ENCODE measurements around the gene CALD1. TPM values are rescaled to one million over a fixed set of nuclear protein-coding genes. Genes with fewer than 3 reads are reported as not detected.

Gene CALD1
- total and polyA plus RNA-seq, 2 experiments from 2014 or later: 132 to 842 TPM

DNA sequence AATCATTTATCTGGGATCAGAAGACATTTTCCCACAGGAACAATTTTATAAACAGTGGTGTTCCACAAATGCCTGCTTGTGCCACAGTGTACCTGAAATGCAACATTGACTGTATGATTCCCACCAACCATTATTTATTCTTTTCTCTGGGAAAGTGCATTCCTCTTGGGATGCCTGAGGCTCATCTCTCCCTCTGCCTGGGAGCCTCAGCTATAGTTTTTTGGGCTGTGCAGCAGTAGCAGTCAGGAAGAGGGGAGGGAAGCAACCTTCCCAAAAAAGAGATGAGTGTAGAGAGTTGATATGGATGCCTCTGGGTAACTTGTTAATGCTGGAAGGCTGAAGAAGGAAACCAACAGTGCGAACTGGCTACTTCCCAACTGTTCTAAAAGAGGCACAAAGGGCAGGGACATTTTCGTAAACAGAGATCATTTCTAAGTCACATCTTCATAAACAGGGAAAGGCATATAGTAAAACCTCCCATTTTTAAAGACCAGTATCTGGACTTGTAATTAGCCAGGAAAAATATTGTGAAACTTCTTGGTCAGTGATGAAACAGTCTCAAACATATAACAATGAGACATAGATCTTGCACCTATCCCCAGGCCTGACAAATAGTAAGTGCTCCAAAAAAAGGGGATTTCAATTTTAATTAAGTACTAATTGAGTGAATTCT lies 1.4 kb upstream of the CALD1 start:
- Histone ChIP-seq H3K4me1 (ENCODE audit: insufficient read depth) (peaks cover 31% of the 10 kb centered on the region), H3K27me3 (ENCODE audit: insufficient read depth) (no peaks in the 10 kb centered on the region), H4K20me1 (replicated peaks; ENCODE audit: insufficient read depth) (no peaks in the 10 kb centered on the region), H3F3A (replicated peaks; ENCODE audit: low read depth) (no peaks in the 10 kb centered on the region), H3K79me2 (replicated peaks; ENCODE audit: insufficient read depth) (peaks cover 34% of the 10 kb centered on the region), H3K9me2 (ENCODE audit: insufficient read depth) (0 out of 2 replicates have a peak, but pooled peaks cover 4% of the 10 kb centered on the region), H3K4me2 (peak overlapping the region; percentile 52), H3K4me3 (peak overlapping the region; percentile 75; the same call in 1 of the 2 replicates), H2AFZ (no peak overlapping the region), H3K36me3 (ENCODE audit: insufficient read depth) (no peaks in the 10 kb centered on the region), H3K27ac (ENCODE audit: low read depth) (peak overlapping the region; percentile 85)
- TF ChIP-seq ZNF331 (CRISPR knock-in tag; IDR thresholded peaks at IDR 0.05; ENCODE audit: low read depth): no peak
- no peak for TF ChIP-seq NANOG (IDR thresholded peaks at IDR 0.05; ENCODE audit: borderline replicate concordance)
- TF ChIP-seq, protein P1, sequence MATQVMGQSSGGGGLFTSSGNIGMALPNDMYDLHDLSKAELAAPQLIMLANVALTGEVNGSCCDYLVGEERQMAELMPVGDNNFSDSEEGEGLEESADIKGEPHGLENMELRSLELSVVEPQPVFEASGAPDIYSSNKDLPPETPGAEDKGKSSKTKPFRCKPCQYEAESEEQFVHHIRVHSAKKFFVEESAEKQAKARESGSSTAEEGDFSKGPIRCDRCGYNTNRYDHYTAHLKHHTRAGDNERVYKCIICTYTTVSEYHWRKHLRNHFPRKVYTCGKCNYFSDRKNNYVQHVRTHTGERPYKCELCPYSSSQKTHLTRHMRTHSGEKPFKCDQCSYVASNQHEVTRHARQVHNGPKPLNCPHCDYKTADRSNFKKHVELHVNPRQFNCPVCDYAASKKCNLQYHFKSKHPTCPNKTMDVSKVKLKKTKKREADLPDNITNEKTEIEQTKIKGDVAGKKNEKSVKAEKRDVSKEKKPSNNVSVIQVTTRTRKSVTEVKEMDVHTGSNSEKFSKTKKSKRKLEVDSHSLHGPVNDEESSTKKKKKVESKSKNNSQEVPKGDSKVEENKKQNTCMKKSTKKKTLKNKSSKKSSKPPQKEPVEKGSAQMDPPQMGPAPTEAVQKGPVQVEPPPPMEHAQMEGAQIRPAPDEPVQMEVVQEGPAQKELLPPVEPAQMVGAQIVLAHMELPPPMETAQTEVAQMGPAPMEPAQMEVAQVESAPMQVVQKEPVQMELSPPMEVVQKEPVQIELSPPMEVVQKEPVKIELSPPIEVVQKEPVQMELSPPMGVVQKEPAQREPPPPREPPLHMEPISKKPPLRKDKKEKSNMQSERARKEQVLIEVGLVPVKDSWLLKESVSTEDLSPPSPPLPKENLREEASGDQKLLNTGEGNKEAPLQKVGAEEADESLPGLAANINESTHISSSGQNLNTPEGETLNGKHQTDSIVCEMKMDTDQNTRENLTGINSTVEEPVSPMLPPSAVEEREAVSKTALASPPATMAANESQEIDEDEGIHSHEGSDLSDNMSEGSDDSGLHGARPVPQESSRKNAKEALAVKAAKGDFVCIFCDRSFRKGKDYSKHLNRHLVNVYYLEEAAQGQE (IDR thresholded peaks at IDR 0.05; ENCODE audit: unreplicated experiment): no peak
- no peak for TF ChIP-seq ZNF114 (CRISPR knock-in tag; IDR thresholded peaks at IDR 0.05)
- no peak for TF ChIP-seq STAT1 (IDR thresholded peaks at IDR 0.05; ENCODE audit: unreplicated experiment)
- no peak for TF ChIP-seq EZH2 (IDR thresholded peaks at IDR 0.05; ENCODE audit: low read depth, unreplicated experiment)
- TF ChIP-seq CREB1 (CRISPR knock-in tag; IDR thresholded peaks at IDR 0.05; ENCODE audit: low read depth): no peak
- TF ChIP-seq, protein P2, sequence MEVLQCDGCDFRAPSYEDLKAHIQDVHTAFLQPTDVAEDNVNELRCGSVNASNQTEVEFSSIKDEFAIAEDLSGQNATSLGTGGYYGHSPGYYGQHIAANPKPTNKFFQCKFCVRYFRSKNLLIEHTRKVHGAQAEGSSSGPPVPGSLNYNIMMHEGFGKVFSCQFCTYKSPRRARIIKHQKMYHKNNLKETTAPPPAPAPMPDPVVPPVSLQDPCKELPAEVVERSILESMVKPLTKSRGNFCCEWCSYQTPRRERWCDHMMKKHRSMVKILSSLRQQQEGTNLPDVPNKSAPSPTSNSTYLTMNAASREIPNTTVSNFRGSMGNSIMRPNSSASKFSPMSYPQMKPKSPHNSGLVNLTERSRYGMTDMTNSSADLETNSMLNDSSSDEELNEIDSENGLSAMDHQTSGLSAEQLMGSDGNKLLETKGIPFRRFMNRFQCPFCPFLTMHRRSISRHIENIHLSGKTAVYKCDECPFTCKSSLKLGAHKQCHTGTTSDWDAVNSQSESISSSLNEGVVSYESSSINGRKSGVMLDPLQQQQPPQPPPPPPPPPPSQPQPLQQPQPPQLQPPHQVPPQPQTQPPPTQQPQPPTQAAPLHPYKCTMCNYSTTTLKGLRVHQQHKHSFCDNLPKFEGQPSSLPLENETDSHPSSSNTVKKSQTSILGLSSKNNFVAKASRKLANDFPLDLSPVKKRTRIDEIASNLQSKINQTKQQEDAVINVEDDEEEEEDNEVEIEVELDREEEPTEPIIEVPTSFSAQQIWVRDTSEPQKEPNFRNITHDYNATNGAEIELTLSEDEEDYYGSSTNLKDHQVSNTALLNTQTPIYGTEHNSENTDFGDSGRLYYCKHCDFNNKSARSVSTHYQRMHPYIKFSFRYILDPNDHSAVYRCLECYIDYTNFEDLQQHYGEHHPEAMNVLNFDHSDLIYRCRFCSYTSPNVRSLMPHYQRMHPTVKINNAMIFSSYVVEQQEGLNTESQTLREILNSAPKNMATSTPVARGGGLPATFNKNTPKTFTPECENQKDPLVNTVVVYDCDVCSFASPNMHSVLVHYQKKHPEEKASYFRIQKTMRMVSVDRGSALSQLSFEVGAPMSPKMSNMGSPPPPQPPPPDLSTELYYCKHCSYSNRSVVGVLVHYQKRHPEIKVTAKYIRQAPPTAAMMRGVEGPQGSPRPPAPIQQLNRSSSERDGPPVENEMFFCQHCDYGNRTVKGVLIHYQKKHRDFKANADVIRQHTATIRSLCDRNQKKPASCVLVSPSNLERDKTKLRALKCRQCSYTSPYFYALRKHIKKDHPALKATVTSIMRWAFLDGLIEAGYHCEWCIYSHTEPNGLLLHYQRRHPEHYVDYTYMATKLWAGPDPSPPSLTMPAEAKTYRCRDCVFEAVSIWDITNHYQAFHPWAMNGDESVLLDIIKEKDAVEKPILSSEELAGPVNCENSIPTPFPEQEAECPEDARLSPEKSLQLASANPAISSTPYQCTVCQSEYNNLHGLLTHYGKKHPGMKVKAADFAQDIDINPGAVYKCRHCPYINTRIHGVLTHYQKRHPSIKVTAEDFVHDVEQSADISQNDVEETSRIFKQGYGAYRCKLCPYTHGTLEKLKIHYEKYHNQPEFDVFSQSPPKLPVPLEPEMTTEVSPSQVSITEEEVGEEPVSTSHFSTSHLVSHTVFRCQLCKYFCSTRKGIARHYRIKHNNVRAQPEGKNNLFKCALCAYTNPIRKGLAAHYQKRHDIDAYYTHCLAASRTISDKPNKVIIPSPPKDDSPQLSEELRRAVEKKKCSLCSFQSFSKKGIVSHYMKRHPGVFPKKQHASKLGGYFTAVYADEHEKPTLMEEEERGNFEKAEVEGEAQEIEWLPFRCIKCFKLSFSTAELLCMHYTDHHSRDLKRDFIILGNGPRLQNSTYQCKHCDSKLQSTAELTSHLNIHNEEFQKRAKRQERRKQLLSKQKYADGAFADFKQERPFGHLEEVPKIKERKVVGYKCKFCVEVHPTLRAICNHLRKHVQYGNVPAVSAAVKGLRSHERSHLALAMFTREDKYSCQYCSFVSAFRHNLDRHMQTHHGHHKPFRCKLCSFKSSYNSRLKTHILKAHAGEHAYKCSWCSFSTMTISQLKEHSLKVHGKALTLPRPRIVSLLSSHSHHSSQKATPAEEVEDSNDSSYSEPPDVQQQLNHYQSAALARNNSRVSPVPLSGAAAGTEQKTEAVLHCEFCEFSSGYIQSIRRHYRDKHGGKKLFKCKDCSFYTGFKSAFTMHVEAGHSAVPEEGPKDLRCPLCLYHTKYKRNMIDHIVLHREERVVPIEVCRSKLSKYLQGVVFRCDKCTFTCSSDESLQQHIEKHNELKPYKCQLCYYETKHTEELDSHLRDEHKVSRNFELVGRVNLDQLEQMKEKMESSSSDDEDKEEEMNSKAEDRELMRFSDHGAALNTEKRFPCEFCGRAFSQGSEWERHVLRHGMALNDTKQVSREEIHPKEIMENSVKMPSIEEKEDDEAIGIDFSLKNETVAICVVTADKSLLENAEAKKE (CRISPR knock-in tag; IDR thresholded peaks at IDR 0.05): no peak
- TF ChIP-seq POLR2AphosphoS5 (IDR thresholded peaks at IDR 0.05; ENCODE audit: low read depth): no peak
- no peak for TF ChIP-seq ETS1 (IDR thresholded peaks at IDR 0.05)
- TF ChIP-seq, protein P3, sequence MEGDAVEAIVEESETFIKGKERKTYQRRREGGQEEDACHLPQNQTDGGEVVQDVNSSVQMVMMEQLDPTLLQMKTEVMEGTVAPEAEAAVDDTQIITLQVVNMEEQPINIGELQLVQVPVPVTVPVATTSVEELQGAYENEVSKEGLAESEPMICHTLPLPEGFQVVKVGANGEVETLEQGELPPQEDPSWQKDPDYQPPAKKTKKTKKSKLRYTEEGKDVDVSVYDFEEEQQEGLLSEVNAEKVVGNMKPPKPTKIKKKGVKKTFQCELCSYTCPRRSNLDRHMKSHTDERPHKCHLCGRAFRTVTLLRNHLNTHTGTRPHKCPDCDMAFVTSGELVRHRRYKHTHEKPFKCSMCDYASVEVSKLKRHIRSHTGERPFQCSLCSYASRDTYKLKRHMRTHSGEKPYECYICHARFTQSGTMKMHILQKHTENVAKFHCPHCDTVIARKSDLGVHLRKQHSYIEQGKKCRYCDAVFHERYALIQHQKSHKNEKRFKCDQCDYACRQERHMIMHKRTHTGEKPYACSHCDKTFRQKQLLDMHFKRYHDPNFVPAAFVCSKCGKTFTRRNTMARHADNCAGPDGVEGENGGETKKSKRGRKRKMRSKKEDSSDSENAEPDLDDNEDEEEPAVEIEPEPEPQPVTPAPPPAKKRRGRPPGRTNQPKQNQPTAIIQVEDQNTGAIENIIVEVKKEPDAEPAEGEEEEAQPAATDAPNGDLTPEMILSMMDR (conservative IDR thresholded peaks at IDR 0.05; ENCODE audit: low read depth in 2 of 2): no peak
- TF ChIP-seq JUNB (IDR thresholded peaks at IDR 0.05; ENCODE audit: unreplicated experiment): no peak
- TF ChIP-seq EZH2phosphoT487 (IDR thresholded peaks at IDR 0.05; ENCODE audit: unreplicated experiment): no peak
- no peak for DNase-seq (ENCODE audit: low spot score)
- ATAC-seq: no peak; the same call in 2 of the 3 replicates
- Mint-ChIP-seq H3K4me1 (peaks cover 49% of the 10 kb centered on the region), H3K27ac (peak overlapping the region; percentile 98), H3K4me3 (peak overlapping the region; percentile 91), H3K27me3 (ENCODE audit: insufficient read depth, low read depth, poor library complexity) (peaks cover 3% of the 10 kb centered on the region), H3K9me3 (no peaks in the 10 kb centered on the region), H3K36me3 (ENCODE audit: low read depth) (peaks cover 6% of the 10 kb centered on the region; the same call in 1 of the 3 replicates)

Data from GM23338 (cell line).